Naive B cell (primary cell): ENCODE measurements around the gene AK4. TPM values are rescaled to one million over a fixed set of nuclear protein-coding genes. Genes with fewer than 3 reads are reported as not detected.

Source experiments
- ATAC-seq, 2 donors: fragments of 150-1000 bp; cut with Tn5 transposase; 2 replicates each; pipeline ENCODE4 v1.10.0; 2021; ENCODE audit warnings: low read depth in 2 of 2, mild to moderate bottlenecking in 2 of 2, moderate library complexity in 2 of 2
- DNase-seq: peaks from one replicate; pipeline ENCODE4 v3.0.0; 2022
- H3K27ac Mint-ChIP-seq, 6 donors: one replicate each; pipeline ENCODE4 v1.8.0; 2020 to 2022; ENCODE audit warnings: mild to moderate bottlenecking in 6 of 6, mixed read lengths in 6 of 6, moderate library complexity in 5 of 6, inconsistent platforms in 2 of 6
- H3K27me3 Mint-ChIP-seq, 3 donors: one replicate each; pipeline ENCODE4 v1.8.0; 2021 to 2022; ENCODE audit warnings: mixed read lengths in 3 of 3, mild to moderate bottlenecking in 1 of 3
- H3K36me3 Mint-ChIP-seq, 2 donors: one replicate each; pipeline ENCODE4 v1.8.0; 2020 to 2022; ENCODE audit warnings: mixed read lengths in 2 of 2, inconsistent platforms in 1 of 2, mild to moderate bottlenecking in 1 of 2
- H3K4me1 Mint-ChIP-seq, 3 donors: one replicate each; pipeline ENCODE4 v1.8.0; 2020 to 2022; ENCODE audit warnings: mixed read lengths in 3 of 3, inconsistent platforms in 1 of 3, mild to moderate bottlenecking in 1 of 3, moderate library complexity in 1 of 3
- H3K4me3 Mint-ChIP-seq, 8 donors: one replicate each; pipeline ENCODE4 v1.8.0; 2020 to 2022; ENCODE audit warnings: mild to moderate bottlenecking in 8 of 8, mixed read lengths in 8 of 8, moderate library complexity in 8 of 8, inconsistent platforms in 2 of 8
- H3K9me3 Mint-ChIP-seq, 7 donors: one replicate each; pipeline ENCODE4 v1.8.0; 2020 to 2022; ENCODE audit warnings: mixed read lengths in 7 of 7, mild to moderate bottlenecking in 5 of 7, inconsistent platforms in 2 of 7, moderate library complexity in 1 of 7
- polyA plus RNA-seq, 6 donors: library from polyadenylated mRNA; unstranded; fragments of 300-500 nt; fragmentation: Illumina TruSeq; gene quantifications; one replicate each; pipeline ENCODE4 v1.2.3, GENCODE V29; 2021; ENCODE audit warnings: low read depth in 6 of 6

The AK4 gene
- polyA plus RNA-seq, 6 donors from 2014 or later = 0.04 to 0.33 (median 0.26) TPM; not detected in 3

DNA sequence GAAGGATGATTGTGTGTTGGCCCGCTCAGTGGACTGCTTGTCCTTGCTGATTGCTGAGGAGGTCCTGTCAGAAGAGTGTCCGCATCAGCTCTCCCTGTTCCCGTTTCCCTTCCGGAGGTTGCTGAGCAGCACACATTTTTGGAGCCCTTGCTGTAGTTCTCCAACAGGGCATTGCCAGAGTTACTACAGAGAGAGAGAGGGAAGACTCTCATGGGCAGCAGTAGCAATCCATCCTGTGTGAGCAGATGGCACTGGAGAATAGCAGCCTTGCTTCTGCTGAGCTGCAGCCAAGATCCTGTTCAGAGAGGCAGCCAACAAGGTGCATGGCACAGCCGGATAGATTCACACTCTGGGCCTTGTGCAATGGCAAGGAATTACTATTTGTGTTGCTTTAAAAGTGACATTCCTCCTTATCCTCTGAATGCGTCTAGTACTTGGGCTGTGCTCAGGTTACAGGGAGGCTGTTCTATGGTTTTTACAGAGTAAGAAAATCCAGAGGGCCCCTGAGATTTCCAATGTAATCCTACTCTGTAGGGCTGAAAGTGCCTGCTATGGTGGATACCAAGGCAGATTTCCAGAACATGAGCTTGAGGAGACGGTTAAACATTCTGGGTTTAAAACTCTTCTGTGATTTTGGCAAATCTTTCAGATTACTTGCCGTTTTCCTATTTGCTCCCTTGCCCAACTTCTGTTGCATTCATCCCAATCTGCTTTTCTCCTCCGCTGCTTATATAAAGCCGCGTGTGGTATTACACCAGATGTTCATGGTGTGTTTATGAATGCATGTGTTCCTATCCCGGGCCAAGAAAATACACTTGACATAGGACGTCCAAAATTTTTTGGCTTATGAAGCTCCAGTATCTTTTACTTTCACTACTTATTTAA, 27.4 kb downstream of the AK4 start:
- no peak for DNase-seq
- Mint-ChIP-seq H3K27ac (no peak overlapping the region), H3K9me3 (no peaks in the 10 kb centered on the region), H3K36me3 (no peaks in the 10 kb centered on the region), H3K4me1 (no peaks in the 10 kb centered on the region), H3K27me3 (peaks cover 0 to 10% (median 0%) of the 10 kb centered on the region in 3 donors), H3K4me3 (no peak overlapping the region)
- no peak for ATAC-seq

DNA sequence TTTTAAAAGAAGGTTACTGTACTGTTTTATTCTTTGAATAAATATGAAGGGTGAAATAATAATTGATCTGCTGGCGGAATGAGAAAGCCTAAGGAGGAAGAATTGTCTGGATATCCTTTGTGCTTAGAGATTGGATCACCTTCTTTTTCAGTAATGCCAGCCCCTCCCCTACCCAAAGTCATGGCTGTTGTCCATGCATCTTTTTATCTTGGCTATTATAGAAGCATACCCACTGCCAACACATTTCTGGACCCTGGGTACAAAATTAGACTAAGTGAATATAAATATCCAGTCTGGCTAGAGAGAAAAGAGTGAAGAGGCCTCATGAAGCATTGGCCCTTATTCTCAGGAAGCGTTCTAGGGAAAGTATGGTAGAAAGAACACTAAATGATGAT, 28.1 kb downstream of the AK4 start:
- H3K4me3 Mint-ChIP-seq = no peak overlapping the region
- no peaks in the 10 kb centered on the region for H3K36me3 Mint-ChIP-seq
- no peak overlapping the region for H3K27ac Mint-ChIP-seq
- peaks cover 0 to 10% (median 0%) of the 10 kb centered on the region in 3 donors for H3K27me3 Mint-ChIP-seq
- ATAC-seq (no peak), DNase-seq (no peak)
- no peaks in the 10 kb centered on the region for H3K4me1 Mint-ChIP-seq
- H3K9me3 Mint-ChIP-seq = no peaks in the 10 kb centered on the region

DNA sequence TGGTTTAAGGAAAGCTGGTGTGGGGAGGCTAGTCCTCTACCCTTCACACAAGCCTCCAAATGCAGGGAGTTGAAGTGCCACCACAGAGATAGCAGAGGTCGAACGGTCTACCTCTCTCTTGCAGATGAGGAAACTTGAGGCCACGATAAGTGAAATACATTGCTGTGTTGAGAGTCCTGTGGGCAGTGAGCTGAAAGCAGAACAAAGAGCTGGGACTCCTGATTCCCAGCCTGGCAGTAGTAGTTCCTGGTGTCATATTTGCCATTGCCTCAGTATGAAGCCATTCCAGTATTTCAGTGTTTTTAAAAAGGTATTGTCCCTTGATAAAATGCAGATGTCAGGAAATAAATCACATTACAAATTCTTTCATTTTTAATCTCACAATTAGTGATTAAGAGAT, 28.6 kb downstream of the AK4 start:
- no peak for DNase-seq
- H3K27ac Mint-ChIP-seq = no peak overlapping the region
- H3K36me3 Mint-ChIP-seq = no peaks in the 10 kb centered on the region
- H3K27me3 Mint-ChIP-seq = peaks cover 0 to 10% (median 0%) of the 10 kb centered on the region in 3 donors
- H3K4me3 Mint-ChIP-seq = no peak overlapping the region
- H3K4me1 Mint-ChIP-seq = no peaks in the 10 kb centered on the region
- no peaks in the 10 kb centered on the region for H3K9me3 Mint-ChIP-seq
- no peak for ATAC-seq

DNA sequence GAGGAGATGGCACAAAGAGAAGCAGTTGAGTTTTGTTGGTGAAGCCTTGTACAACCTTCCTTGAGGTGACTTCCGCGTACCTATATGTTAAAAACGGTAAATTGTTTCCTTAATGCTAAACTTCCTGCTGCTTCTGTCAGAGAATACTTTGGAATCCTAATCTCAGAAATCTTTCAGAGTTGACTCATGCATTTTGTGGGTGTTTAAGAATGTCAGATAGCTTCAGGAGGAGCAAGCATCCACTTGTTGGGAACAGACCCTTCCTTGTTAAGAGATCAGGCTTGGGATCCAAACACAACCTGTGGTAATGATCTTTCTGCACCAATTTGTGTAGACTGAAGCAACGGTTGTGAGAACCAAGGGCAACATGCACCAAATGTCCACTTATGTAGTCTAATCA, 29.5 kb downstream of the AK4 start:
- no peak for DNase-seq
- H3K4me1 Mint-ChIP-seq = no peaks in the 10 kb centered on the region
- no peak for ATAC-seq
- peaks cover 0 to 10% (median 0%) of the 10 kb centered on the region in 3 donors for H3K27me3 Mint-ChIP-seq
- no peak overlapping the region for H3K27ac Mint-ChIP-seq
- H3K9me3 Mint-ChIP-seq = no peaks in the 10 kb centered on the region
- no peaks in the 10 kb centered on the region for H3K36me3 Mint-ChIP-seq
- no peak overlapping the region for H3K4me3 Mint-ChIP-seq

GRCh38 chr1:65178235-65178634, 30.2 kb downstream of the AK4 start:
- Mint-ChIP-seq H3K27me3 (peaks cover 0 to 10% (median 0%) of the 10 kb centered on the region in 3 donors), H3K9me3 (no peaks in the 10 kb centered on the region), H3K27ac (no peak overlapping the region), H3K4me3 (no peak overlapping the region), H3K36me3 (no peaks in the 10 kb centered on the region), H3K4me1 (no peaks in the 10 kb centered on the region)
- no peak for ATAC-seq
- no peak for DNase-seq

GRCh38 chr1:65179148-65179547, 31.1 kb downstream of the AK4 start:
- ATAC-seq = no peak
- Mint-ChIP-seq H3K27ac (peak overlapping the region in 1 of 6 donors; percentile 27), H3K4me3 (no peak overlapping the region), H3K27me3 (peaks cover 0 to 1% (median 0%) of the 10 kb centered on the region in 3 donors), H3K36me3 (no peaks in the 10 kb centered on the region), H3K4me1 (no peaks in the 10 kb centered on the region), H3K9me3 (no peaks in the 10 kb centered on the region)
- no peak for DNase-seq

GRCh38 chr1:65180977-65181376, 33.0 kb downstream of the AK4 start:
- Mint-ChIP-seq H3K9me3 (no peaks in the 10 kb centered on the region), H3K27ac (no peak overlapping the region), H3K27me3 (no peaks in the 10 kb centered on the region), H3K4me1 (no peaks in the 10 kb centered on the region), H3K4me3 (no peak overlapping the region), H3K36me3 (no peaks in the 10 kb centered on the region)
- no peak for DNase-seq
- ATAC-seq = no peak

GRCh38 chr1:65182658-65183268, 34.8 kb downstream of the AK4 start:
- ATAC-seq (no peak), DNase-seq (no peak)
- no peaks in the 10 kb centered on the region for H3K27me3 Mint-ChIP-seq
- no peak overlapping the region for H3K4me3 Mint-ChIP-seq
- no peak overlapping the region for H3K27ac Mint-ChIP-seq
- H3K4me1 Mint-ChIP-seq = no peaks in the 10 kb centered on the region
- no peaks in the 10 kb centered on the region for H3K36me3 Mint-ChIP-seq
- no peaks in the 10 kb centered on the region for H3K9me3 Mint-ChIP-seq

DNA sequence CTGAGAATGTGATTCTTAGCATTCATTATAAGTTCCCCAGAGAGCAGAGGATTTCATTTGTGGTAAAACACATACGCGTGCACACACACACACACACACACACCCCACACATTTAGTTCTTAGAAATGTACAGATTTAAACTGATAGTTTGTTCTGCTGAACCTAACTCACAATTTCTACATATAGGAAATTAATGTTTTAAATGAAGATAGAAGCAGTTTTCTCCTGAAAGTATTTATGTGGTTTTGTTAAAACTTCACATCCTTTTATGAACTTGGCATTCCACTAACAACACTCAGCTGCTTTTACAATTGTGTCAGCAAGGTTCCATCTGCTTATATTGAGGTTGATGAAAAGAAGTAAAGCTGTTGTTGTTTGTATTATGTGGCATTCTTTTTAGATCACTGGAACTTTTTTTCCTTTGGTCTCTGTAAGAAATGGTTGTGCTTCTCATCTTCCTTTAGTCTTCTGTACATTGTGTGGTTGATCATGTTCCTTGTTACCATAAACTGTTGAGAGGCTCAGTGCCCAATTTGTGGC, 41.6 kb downstream of the AK4 start:
- ATAC-seq (no peak), DNase-seq (no peak)
- H3K4me3 Mint-ChIP-seq = no peak overlapping the region
- H3K4me1 Mint-ChIP-seq = no peaks in the 10 kb centered on the region
- H3K27ac Mint-ChIP-seq = peak overlapping the region in 1 of 6 donors; percentile 24
- H3K36me3 Mint-ChIP-seq = no peaks in the 10 kb centered on the region
- H3K9me3 Mint-ChIP-seq = peaks cover 0 to 2% (median 0%) of the 10 kb centered on the region in 7 donors
- H3K27me3 Mint-ChIP-seq = no peaks in the 10 kb centered on the region

DNA sequence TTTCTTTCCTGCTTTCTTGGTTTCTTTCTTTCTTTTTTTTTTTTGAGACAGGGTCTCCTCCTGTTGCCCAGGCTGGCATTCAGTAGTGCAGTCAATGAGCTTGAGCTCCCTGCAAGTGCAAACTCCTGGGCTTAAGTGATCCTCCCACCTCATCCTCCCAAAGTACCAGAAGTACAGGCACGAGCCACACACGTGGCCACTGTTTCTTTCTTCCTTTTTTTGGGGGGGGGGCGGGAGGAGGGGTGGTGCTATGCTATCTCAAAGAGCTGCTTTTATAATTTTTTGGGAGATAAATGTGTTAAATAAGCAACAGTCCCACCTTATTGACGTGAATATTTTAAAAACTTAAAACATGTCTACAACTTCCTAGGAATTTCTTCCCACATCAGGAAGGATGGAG, 42.2 kb downstream of the AK4 start:
- Mint-ChIP-seq H3K36me3 (no peaks in the 10 kb centered on the region), H3K4me3 (no peak overlapping the region), H3K27me3 (no peaks in the 10 kb centered on the region), H3K27ac (no peak overlapping the region), H3K4me1 (no peaks in the 10 kb centered on the region), H3K9me3 (peaks cover 0 to 2% (median 0%) of the 10 kb centered on the region in 7 donors)
- ATAC-seq = no peak
- DNase-seq = no peak

GRCh38 chr1:65193129-65193695, 45.2 kb downstream of the AK4 start:
- H3K36me3 Mint-ChIP-seq = no peaks in the 10 kb centered on the region
- DNase-seq = no peak
- peaks cover 0 to 2% (median 0%) of the 10 kb centered on the region in 7 donors for H3K9me3 Mint-ChIP-seq
- no peaks in the 10 kb centered on the region for H3K27me3 Mint-ChIP-seq
- peak overlapping the region in 1 of 6 donors; percentile 29 for H3K27ac Mint-ChIP-seq
- no peak overlapping the region for H3K4me3 Mint-ChIP-seq
- H3K4me1 Mint-ChIP-seq = no peaks in the 10 kb centered on the region
- no peak for ATAC-seq

DNA sequence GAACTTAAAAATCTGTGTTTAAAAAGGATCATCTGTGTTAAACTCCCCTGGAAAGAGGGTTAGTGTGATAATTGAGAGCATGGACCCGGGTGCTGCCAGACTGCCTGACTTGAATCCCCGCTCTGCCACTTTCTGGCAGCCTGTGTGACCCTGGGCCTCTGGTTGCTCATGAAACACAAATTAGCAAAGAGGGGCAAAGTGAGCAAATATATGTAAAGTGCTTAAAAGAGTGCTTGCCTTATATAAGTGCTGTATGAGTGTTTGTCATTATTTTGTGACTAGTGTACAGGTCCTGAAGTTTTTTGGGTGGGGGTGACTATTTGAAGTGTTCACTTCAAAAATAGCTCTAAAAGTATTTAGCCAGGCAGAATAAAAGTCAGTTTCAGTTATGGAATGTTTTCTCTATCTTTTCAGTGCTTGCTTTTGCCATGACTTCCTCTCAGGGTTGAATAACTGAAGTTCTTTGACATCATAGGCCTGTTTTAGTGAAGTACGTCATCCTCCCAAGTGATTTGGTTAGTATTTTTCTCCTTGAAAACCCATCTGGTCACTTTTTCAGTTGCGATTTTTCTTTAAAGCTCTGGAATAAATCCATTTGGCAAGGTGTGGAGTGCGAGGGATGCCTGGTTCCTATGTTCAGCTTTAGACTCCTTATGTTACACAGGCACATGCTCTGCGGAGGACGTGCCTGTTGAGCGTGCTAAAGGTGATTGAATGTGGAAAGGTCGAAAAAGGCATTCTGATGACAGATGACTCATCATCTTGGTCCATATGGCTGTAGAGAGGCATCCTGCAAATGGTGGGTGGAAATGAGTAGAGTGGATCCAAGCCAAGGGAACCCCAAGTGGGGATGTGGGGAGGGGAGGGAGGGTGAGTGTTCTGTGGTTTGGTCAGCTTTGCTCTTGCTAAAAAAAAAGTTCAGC, 47.8 kb downstream of the AK4 start:
- no peak for ATAC-seq
- DNase-seq = no peak
- no peak overlapping the region for H3K4me3 Mint-ChIP-seq
- H3K9me3 Mint-ChIP-seq = peaks cover 0 to 2% (median 0%) of the 10 kb centered on the region in 7 donors
- no peak overlapping the region for H3K27ac Mint-ChIP-seq
- no peaks in the 10 kb centered on the region for H3K4me1 Mint-ChIP-seq
- peaks cover 0 to under 1% (median 0%) of the 10 kb centered on the region in 3 donors for H3K27me3 Mint-ChIP-seq
- H3K36me3 Mint-ChIP-seq = no peaks in the 10 kb centered on the region

- H3K9me3 Mint-ChIP-seq = peaks cover 0 to 2% (median 0%) of the 10 kb centered on the region in 7 donors
- no peaks in the 10 kb centered on the region for H3K36me3 Mint-ChIP-seq
- ATAC-seq (no peak), DNase-seq (no peak)
- H3K27ac Mint-ChIP-seq = no peak overlapping the region
- peaks cover 4 to 11% (median 9%) of the 10 kb centered on the region in 3 donors for H3K27me3 Mint-ChIP-seq
- no peak overlapping the region for H3K4me3 Mint-ChIP-seq
- no peaks in the 10 kb centered on the region for H3K4me1 Mint-ChIP-seq
Observed at GRCh38 chr1:65196926-65197325, 48.9 kb downstream of the AK4 start.
